Hematopoietic multipotent progenitor cell treated with erythropoietin and hydrocortisone succinate and interleukin-3 and kit ligand, for 6 days (in vitro differentiated cells): ENCODE measurements around the gene ZIC4.

Experiments used
- DNase-seq: peaks from one replicate; pipeline ENCODE4 v3.0.0-alpha.2; 2015

Gene ZIC4

GRCh38 chr3:147417551-147418295 lies 11.4 kb upstream of the ZIC4 start:
- no peak for DNase-seq

GRCh38 chr3:147416931-147417330 lies 10.6 kb upstream of the ZIC4 start:
- DNase-seq: no peak

DNA sequence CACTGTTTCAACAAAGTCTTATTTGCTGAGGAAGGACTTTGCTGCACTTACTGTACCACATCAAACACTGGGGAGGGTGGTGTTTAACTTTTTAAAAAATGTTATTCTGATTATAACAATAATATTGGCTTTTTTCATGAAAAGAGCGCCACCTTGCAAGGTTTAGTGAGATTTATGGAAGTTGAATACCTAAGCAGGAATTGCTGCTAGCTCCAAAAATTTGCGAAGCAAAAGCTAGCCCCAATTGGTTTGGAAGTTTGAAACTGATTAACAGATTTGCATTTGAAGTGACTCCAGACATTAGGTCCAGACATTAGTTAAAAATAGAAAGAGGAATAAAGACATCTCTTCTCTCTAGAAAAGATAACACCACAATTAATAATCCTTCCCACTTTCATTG lies 9.5 kb upstream of the ZIC4 start:
- DNase-seq: no peak

- DNase-seq: no peak
These were observed 8.9 kb upstream of the ZIC4 start for GRCh38 chr3:147415286-147415685.

- DNase-seq: no peak
These were observed 8.2 kb upstream of the ZIC4 start for GRCh38 chr3:147414390-147415138.

- DNase-seq: no peak
These were observed 7.5 kb upstream of the ZIC4 start for GRCh38 chr3:147413686-147414389.

DNA sequence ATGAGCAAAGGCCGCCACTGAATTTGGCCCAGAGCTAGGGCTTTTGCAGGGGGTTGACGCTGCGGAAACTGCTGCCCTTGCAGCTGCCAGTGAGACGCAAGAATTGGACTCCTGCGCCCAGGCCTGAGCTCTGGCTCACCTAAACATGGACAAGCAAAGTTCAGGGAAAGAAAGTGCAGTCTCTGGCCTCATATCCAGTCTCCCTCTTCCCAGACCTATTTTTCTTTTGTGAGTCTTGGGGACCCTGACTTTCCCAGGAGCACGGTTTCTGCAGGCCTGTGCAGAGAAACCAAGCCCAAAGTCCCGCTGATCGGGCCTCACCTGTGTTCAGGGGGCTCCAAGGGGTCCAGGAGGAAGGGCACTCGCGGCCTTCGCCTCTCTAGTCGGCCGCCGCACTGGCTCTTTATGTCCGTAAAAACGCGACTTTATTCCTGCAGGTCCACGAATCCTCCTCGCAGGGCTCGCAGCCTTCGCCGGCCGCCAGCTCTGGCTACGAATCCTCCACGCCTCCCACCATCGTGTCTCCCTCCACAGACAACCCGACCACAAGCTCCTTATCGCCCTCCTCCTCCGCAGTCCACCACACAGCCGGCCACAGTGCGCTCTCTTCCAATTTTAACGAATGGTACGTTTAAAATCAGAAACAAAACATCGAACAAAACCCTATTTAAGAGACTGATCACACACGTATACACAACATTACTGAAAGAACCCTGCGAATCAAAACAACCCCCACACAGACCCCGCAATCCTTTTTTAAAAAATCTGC lies 6.8 kb upstream of the ZIC4 start:
- no peak for DNase-seq

- no peak for DNase-seq
These were observed 6.0 kb upstream of the ZIC4 start for GRCh38 chr3:147412261-147412916.

DNA sequence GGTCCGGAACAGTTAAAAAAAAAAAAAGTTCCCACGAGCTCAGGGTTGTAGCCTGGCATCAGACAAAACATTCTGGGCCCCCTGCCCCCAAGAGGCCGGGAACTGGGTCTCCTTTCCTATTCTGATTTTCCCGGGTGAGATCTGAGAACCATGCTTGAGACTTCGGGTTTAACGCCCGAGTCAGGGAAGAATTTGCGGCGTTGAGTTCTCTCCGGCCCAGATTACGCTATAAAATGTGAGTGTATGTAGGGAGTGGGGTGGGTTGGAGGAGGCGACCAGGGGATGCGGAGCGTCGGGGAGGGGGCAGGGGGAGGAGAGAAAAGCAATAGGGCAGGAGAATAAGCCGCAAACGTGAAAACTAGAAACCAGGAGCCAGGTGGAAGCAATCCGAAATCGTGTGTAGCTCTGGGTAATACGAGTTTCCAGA lies 5.5 kb upstream of the ZIC4 start:
- DNase-seq: no peak

- DNase-seq: no peak
These were observed 5.0 kb upstream of the ZIC4 start for GRCh38 chr3:147411238-147411814.

DNA sequence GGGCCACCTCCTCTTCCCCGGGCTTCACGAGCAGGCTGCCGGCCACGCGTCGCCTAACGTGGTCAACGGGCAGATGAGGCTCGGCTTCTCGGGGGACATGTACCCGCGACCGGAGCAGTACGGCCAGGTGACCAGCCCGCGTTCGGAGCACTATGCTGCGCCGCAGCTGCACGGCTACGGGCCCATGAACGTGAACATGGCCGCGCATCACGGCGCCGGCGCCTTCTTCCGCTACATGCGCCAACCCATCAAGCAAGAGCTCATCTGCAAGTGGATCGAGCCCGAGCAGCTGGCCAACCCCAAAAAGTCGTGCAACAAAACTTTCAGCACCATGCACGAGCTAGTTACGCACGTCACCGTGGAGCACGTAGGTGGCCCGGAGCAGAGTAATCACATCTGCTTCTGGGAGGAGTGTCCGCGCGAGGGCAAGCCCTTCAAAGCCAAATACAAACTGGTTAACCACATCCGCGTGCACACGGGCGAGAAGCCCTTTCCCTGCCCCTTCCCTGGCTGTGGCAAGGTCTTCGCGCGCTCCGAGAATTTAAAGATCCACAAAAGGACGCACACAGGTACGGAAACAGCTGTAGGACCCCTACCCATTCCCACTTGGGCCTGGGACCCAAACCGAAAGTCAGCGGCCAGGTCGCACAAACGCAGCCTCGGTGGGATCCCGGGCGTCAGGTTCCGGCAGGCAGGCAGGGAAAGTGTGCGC lies 4.3 kb upstream of the ZIC4 start:
- no peak for DNase-seq

- DNase-seq: no peak
These were observed 3.8 kb upstream of the ZIC4 start for GRCh38 chr3:147410116-147410525.

DNA sequence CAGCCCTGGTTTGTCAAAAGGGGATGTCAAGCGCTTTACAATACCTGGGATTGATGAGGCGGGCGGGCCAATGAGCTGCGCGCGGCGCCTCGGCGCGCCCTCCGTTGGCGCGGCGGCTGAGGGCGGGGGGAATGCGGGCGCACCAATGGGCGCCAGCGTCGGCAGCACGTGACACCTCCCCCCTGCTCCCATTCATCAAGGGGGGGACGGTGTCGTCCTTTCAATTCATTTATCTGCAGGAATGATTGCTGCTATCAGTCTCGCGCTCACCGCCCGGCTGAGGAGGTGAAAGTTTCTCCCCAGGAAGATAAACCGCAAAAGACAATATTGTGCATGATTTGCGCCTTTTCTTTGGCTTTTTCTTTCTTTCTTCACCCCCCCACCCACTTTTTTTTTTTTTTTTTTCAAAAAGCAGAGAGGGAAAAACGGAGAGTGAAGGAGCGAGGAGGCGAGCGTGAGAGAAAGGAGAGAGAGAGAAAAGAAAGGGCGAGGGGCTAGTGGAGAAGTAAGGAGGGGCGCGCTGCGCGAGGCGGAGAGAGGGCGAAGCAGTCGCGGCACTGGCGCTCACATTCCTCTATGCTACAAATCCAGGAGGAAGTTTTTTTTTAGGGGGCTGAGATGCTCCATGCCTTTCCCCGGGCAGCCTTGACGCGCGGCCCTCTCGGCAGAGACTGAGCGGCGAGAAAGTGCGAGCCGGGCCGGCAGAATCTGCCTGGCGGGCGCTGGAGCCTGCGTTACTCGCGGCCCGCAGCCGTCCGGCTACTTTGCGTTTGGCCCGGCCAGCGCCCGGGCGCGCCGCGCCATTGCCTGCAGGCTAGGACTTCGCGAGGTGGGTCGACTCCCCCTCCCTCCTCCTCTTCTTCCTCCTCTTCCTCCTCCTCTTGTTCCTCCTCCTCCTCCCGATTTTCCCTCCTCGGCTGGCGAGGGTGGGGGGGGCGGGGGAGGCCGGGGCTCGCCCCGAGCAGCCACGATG lies 3.1 kb upstream of the ZIC4 start, which contains the start of gene ZIC1:
Gene ZIC1, plus strand, starts transcription at position 223 of the 973 bp plus-strand sequence. Its CDS starts 748 bp downstream, at position 971.
- no peak for DNase-seq

DNA sequence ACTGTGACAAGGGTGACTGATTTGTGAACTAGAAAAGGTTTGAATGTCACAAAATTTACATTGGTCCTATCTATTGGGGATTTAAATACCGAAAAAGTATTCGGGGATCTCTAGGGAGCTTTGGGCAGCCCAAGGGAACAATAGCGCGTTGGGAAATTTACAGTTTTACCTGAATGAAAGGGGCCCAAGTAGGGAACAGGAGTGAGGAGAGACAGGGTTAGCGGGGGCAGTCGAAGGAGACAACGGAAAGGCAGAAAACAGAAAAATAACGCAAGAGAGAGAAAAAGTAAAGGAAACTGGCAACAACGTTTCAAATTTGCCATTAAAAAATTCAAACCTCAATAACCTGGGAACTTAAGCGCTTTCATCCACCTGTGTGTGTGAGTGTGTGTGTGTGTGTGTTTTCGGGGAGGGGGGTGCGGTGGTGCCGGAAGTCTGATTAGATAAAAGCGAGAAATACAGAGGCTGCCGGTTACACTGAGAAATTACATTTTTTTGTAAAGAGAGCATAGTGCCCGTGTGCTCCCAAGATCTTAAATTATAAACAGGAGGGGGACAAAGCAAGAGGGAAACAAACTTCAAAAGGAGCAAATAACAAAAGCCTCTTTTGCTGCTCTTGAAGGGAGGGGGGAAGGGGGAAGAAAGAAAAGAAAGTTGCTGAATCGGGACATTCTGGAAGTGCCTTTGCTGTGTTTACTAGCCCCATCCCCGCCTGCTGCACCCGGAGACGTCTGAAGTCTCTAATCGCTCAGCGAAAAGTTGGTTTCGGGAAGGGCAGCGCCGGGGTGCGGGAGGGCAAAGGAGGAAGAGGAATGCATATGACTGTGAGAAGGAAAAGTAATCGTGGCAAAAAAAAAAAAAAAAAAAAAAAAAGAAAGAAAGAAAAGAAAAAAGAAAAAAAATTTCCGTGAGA lies 2.1 kb upstream of the ZIC4 start:
- no peak for DNase-seq

DNA sequence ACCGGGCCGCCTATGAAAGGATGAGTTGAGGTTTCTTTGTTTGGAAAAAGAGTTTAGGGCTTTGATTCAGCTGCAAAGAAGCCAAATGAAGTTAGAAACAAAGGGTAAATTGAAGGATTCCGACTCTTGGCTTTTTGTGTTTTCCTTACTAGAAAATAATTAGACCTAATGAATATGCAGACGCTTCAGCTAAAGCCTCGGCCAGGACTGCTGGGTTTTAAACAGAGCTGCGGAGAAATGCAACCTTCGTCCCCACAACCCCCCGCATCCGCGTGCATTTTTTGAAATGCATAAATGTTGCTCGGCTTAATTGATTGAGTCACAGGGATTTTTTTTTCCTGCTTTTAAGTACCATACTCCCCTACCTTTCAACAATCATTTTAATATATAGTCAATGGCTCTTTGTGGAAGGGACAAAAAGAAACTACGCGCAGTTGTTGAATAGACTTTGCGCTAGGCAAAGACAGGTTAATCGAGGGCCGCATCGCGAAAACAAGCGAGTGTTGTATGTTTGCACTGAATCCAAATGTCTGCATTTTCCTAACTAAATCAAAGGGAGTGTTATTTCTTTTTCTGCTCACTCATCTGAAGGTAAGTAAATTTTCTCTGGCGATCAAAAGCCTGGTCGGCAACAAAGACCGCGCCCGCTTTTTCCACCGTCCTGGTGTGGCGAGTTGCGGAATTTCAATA lies 1.3 kb upstream of the ZIC4 start:
- DNase-seq: no peak

DNA sequence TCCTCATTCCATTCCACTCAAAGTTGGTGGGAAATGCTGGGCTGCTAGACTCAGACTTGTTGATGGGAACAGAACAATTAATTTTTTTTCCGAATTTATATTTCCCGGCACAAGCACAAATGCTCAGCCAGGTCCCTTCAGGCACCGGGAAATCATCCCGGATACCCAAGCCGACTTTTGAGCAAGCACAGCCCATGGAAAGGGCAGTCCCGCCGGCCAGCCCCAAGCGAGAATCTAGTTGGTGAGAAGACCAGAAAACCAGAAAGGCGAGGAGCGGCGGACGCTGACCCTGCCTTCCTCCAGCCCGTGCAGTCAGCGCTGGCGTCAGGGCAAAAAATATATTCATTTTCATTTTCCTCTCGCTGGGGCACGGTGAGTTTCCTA lies 763 bp upstream of the ZIC4 start:
- DNase-seq: no peak

- no peak for DNase-seq
These were observed 914 bp downstream of the ZIC4 start for GRCh38 chr3:147405231-147406027.
